Stomach (tissue), 9 donors: ENCODE data around the gene PIP5K1B. TPM values are rescaled to one million over a fixed set of nuclear protein-coding genes. Genes with fewer than 3 reads are reported as not detected.

Experiments used
- DNase-seq, 2 donors: peaks; one replicate each; pipeline versions ENCODE4 v3.0.0 to v3.0.0-alpha.2; 2013 to 2019
- H3K27ac ChIP-seq, 5 donors: fragments of 200-600 bp in 4 of 5; sonication (generic) in 4 of 5; one replicate each; pipeline ENCODE4 v1.5.1; 2013 to 2019; ENCODE audit warnings: mild to moderate bottlenecking in 1 of 5, moderate library complexity in 1 of 5
- H3K27me3 ChIP-seq, 3 donors: fragments of 200-600 bp; sonication (generic); one replicate each; pipeline ENCODE4 v1.5.1; 2017 to 2019; ENCODE audit warnings: mixed run types in 1 of 3
- H3K36me3 ChIP-seq, 4 donors: fragments of 200-600 bp; sonication (generic); 1 replicate in 3 of 4; 2 replicates in 1 of 4; pipeline ENCODE4 v1.5.1; 2016 to 2019
- H3K4me1 ChIP-seq, 4 donors: fragments of 200-600 bp; sonication (generic); one replicate each; pipeline ENCODE4 v1.5.1; 2016 to 2019
- H3K4me3 ChIP-seq, 4 donors: fragments of 200-600 bp; sonication (generic) in 3 of 4; one replicate each; pipeline ENCODE4 v1.5.1; 2016 to 2019; ENCODE audit warnings: mild to moderate bottlenecking in 1 of 4
- H3K9me3 ChIP-seq, 4 donors: fragments of 200-600 bp; sonication (generic); one replicate each; pipeline ENCODE4 v1.5.1; 2016 to 2019
- CTCF ChIP-seq, 7 experiments: fragments of 450-650 bp in 4 of 7; fragments of 200-600 bp in 3 of 7; sonication (generic) in 3 of 7; IDR thresholded peaks; one replicate each; pipeline ENCODE4 v1.5.1; 2016 to 2019; ENCODE audit warnings: antibody characterized with exemption in 7 of 7, control low read depth in 2 of 7, mild to moderate bottlenecking in 1 of 7
- EP300 ChIP-seq: sonication (generic); formaldehyde crosslinking; IDR thresholded peaks from one replicate; pipeline ENCODE4 v1.6.1; 2017; ENCODE audit warnings: antibody characterized with exemption
- POLR2A ChIP-seq, 4 donors: fragments of 450-650 bp; IDR thresholded peaks; one replicate each; pipeline ENCODE4 v1.6.1; 2016; ENCODE audit warnings: antibody characterized with exemption in 4 of 4, control low read depth in 2 of 4, mild to moderate bottlenecking in 1 of 4, moderate library complexity in 1 of 4
- POLR2AphosphoS5 ChIP-seq, 3 donors: sonication (generic); formaldehyde crosslinking; IDR thresholded peaks; one replicate each; pipeline ENCODE4 v1.6.1; 2016; ENCODE audit warnings: antibody characterized with exemption in 3 of 3
- whole genome bisulfite sequencing, 5 donors: extraction: QIAGEN DNeasy Blood & Tissue Kit in 3 of 5; methylation state at CpG; one replicate each; pipeline versions ENCODE4 v1.1.5 to v1.1.7; 2013 to 2018; 5-methylcytosine and 5-hydroxymethylcytosine counted together
- intact Hi-C: fragments of 100-400 bp; cut with DNase I; formaldehyde crosslinking; loops from one replicate; pipeline ENCODE4 v1.15.1; 2023; ENCODE audit warnings: low total_unique reads
- polyA plus RNA-seq, 3 donors: library from polyadenylated mRNA; stranded (reverse); fragments of 200-250 nt; gene quantifications; one replicate each; pipeline ENCODE4 v1.2.3, GENCODE V29; 2013
- total RNA-seq, 5 donors: library from RNA; depleted of rRNA; stranded (reverse); fragments of >200 nt; gene quantifications; one replicate each; pipeline versions ENCODE4 v1.1.0 to v1.2.3, GENCODE V29; 2014 to 2016
- donor health status: healthy with polysubstance abuse.
- donor health status: Bipolar disorder and iron deficiency.
- donor health status: healthy.

Gene PIP5K1B
- total and polyA plus RNA-seq, 8 donors: 2.3 to 33.8 (median 16.6) TPM

- TF ChIP-seq EP300: no peak
- no peak for TF ChIP-seq POLR2A (IDR thresholded peaks at IDR 0.05)
- TF ChIP-seq CTCF (IDR thresholded peaks at IDR 0.05): no peak
- TF ChIP-seq POLR2AphosphoS5 (IDR thresholded peaks at IDR 0.05): no peak
- DNase-seq: no peak
- H3K4me1 ChIP-seq: peaks cover 1 to 4% (median 3%) of the 10 kb centered on the region in 4 donors
- H3K4me3 ChIP-seq: no peak overlapping the region
- H3K27me3 ChIP-seq: no peaks in the 10 kb centered on the region
- H3K36me3 ChIP-seq: no peaks in the 10 kb centered on the region
- 47 to 55% (median 48%) methylated on average over 4 of the region's 4 CpGs for WGBS, 5 donors
- no peak overlapping the region for H3K27ac ChIP-seq
- intact Hi-C loops: no loop called here
- H3K9me3 ChIP-seq: no peaks in the 10 kb centered on the region
Measured at GRCh38 chr9:68969538-68969937, 264.5 kb downstream of the PIP5K1B start.

- peaks cover 0 to under 1% (median 0%) of the 10 kb centered on the region in 4 donors for H3K4me1 ChIP-seq
- 55 to 61% (median 59%) methylated on average over 2 of the region's 2 CpGs for WGBS, 5 donors
- TF ChIP-seq EP300 (no peak), CTCF (IDR thresholded peaks at IDR 0.05) (no peak), POLR2AphosphoS5 (IDR thresholded peaks at IDR 0.05) (no peak), POLR2A (IDR thresholded peaks at IDR 0.05) (no peak)
- intact Hi-C loops: no loop called here
- H3K4me3 ChIP-seq: no peak overlapping the region
- H3K9me3 ChIP-seq: no peaks in the 10 kb centered on the region
- DNase-seq: peak in 1 of 2 donors; percentile 20
- H3K27ac ChIP-seq: no peak overlapping the region
- H3K27me3 ChIP-seq: no peaks in the 10 kb centered on the region
- no peaks in the 10 kb centered on the region for H3K36me3 ChIP-seq
Measured at GRCh38 chr9:68970151-68970550, 265.1 kb downstream of the PIP5K1B start.

GRCh38 chr9:68973619-68974018, 268.6 kb downstream of the PIP5K1B start:
- WGBS, 5 donors: 91 to 95% (median 92%) methylated on average over 3 of the region's 3 CpGs
- TF ChIP-seq EP300 (no peak), CTCF (IDR thresholded peaks at IDR 0.05) (no peak), POLR2A (IDR thresholded peaks at IDR 0.05) (no peak), POLR2AphosphoS5 (IDR thresholded peaks at IDR 0.05) (no peak)
- no peak for DNase-seq
- Histone ChIP-seq H3K36me3 (no peaks in the 10 kb centered on the region), H3K9me3 (no peaks in the 10 kb centered on the region), H3K27ac (no peak overlapping the region), H3K4me1 (peaks cover 0 to 6% (median 0%) of the 10 kb centered on the region in 4 donors), H3K27me3 (no peaks in the 10 kb centered on the region), H3K4me3 (no peak overlapping the region)
- intact Hi-C loops: no loop called here

GRCh38 chr9:68974431-68974830, 269.4 kb downstream of the PIP5K1B start:
- Histone ChIP-seq H3K27ac (no peak overlapping the region), H3K36me3 (no peaks in the 10 kb centered on the region), H3K4me3 (no peak overlapping the region), H3K4me1 (peaks cover 0 to 8% (median under 1%) of the 10 kb centered on the region in 4 donors), H3K27me3 (no peaks in the 10 kb centered on the region), H3K9me3 (no peaks in the 10 kb centered on the region)
- intact Hi-C loops: no loop called here
- TF ChIP-seq POLR2AphosphoS5 (IDR thresholded peaks at IDR 0.05): no peak
- no peak for TF ChIP-seq EP300
- TF ChIP-seq CTCF (IDR thresholded peaks at IDR 0.05): no peak
- TF ChIP-seq POLR2A (IDR thresholded peaks at IDR 0.05): no peak
- 81 to 92% (median 88%) methylated on average over 5 of the region's 5 CpGs for WGBS, 5 donors
- DNase-seq: no peak
